ENCODE data around the gene UEVLD. TPM values are rescaled to one million over a fixed set of nuclear protein-coding genes. Genes with fewer than 3 reads are reported as not detected.

The UEVLD gene
- polyA plus RNA-seq, 2 of the 4 experiments (the other 2 are of a cell fraction), result 34.7 to 41.2 TPM

GRCh38 chr11:18540207-18541009, 48.1 kb downstream of the UEVLD start (continued):
- no peak for TF ChIP-seq PBX3 (IDR thresholded peaks at IDR 0.05)
- no peak for TF ChIP-seq GATA3 (IDR thresholded peaks at IDR 0.05; ENCODE audit: borderline replicate concordance)
- no peak for TF ChIP-seq EHF (CRISPR knock-in tag; IDR thresholded peaks at IDR 0.05)

DNA sequence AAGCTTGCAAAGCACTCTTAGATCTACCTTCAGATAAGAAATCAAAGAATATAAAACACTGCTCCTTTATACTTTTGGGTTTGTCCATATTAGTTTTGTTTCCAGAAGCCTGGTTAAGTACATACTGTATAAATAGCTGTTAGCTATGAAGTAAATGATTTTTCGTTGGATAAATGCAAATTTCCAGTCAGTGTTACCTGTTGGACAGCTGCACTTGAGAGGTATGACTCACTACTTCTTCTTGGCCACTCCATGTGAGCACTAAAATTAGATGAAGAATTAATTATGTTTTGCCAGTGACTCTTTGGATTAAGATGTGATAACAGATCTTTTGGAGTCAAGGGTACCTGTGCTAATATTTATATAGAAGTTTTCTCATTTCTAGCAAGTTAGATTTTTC, 52.3 kb downstream of the UEVLD start:
- no peak overlapping the region for H3K4me2 ChIP-seq
- POLR2A ChIA-PET, result interaction anchor here (1.0 to 2.0 kb wide), 2 partner anchors 9 kb away, joined by 4 read pairs; partner anchors contain the start of gene TSG101
- no peak overlapping the region for H3K4me3 ChIP-seq
- CTCF ChIA-PET, result interaction anchor here (0.7 to 1.9 kb wide), 3 partner anchors 196 to 267 kb away, joined by 3 to 5 read pairs (median 3); no protein-coding TSS in a partner anchor
- peaks cover 7% of the 10 kb centered on the region for H3K4me1 ChIP-seq
- H3K27ac ChIP-seq, result no peak overlapping the region
- ATAC-seq, result no peak
- H3K9me3 ChIP-seq, result no peaks in the 10 kb centered on the region
- DNase-seq (ENCODE audit: low read depth in 1 of 2, low spot score in 1 of 2), result no peak
- WGBS (ENCODE audit: missing lambda C conversion rate), result 38% methylated on average over 1 of the region's 1 CpG
- TF ChIP-seq NPAS2 (CRISPR knock-in tag; IDR thresholded peaks at IDR 0.05; ENCODE audit: borderline replicate concordance) (no peak), EHMT2 (IDR thresholded peaks at IDR 0.05; ENCODE audit: low read depth) (no peak), JUN (IDR thresholded peaks at IDR 0.05) (no peak), FOSB (CRISPR knock-in tag; IDR thresholded peaks at IDR 0.05) (no peak), HOXB5 (CRISPR knock-in tag; IDR thresholded peaks at IDR 0.05) (no peak), HDAC2 (IDR thresholded peaks at IDR 0.05) (no peak), HOXA7 (CRISPR knock-in tag; IDR thresholded peaks at IDR 0.05) (no peak), MAZ (IDR thresholded peaks at IDR 0.05; ENCODE audit: borderline replicate concordance, low read depth, low read length) (no peak), NR3C1 (IDR thresholded peaks at IDR 0.05) (no peak), PHF8 (IDR thresholded peaks at IDR 0.05; ENCODE audit: borderline replicate concordance, low read depth) (no peak), RNF2 (IDR thresholded peaks at IDR 0.05; ENCODE audit: borderline replicate concordance, low read depth) (no peak), CBX2 (IDR thresholded peaks at IDR 0.05; ENCODE audit: borderline replicate concordance, low read depth) (no peak)
- TF ChIP-seq, protein P1, sequence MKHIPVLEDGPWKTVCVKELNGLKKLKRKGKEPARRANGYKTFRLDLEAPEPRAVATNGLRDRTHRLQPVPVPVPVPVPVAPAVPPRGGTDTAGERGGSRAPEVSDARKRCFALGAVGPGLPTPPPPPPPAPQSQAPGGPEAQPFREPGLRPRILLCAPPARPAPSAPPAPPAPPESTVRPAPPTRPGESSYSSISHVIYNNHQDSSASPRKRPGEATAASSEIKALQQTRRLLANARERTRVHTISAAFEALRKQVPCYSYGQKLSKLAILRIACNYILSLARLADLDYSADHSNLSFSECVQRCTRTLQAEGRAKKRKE (CRISPR knock-in tag; IDR thresholded peaks at IDR 0.05; ENCODE audit: low read depth), result no peak
- no peak for FAIRE-seq

DNA sequence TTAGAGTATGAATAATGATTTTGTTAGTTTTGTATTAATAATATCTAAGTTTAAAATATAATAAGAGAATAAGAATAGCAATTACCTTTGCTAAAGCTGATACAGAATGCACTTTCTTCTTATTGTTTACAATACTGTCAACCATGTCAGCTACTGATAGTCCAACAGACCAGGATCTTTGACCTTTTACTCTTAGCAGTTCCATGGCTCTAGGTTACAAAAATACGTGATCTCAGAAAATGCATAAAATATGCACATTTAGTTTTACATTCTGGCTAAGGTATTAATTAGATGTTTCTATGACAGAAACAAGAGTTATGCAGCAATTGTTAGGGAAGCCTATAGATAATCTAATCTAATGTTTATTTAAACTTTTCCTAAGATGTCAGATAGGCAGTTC, 54.3 kb downstream of the UEVLD start:
- POLR2A ChIA-PET, result no interaction called here
- FAIRE-seq, result no peak
- Histone ChIP-seq H3K4me2 (no peak overlapping the region), H3K4me3 (no peak overlapping the region), H3K27ac (no peak overlapping the region), H3K4me1 (peaks cover 25% of the 10 kb centered on the region), H3K9me3 (no peaks in the 10 kb centered on the region)
- 86% methylated on average over 1 of the region's 1 CpG for WGBS (ENCODE audit: missing lambda C conversion rate)
- TF ChIP-seq HOXA7 (CRISPR knock-in tag; IDR thresholded peaks at IDR 0.05), result no peak
- no peak for TF ChIP-seq POLR2A (IDR thresholded peaks at IDR 0.05; ENCODE audit: low read length)
- TF ChIP-seq RNF2 (IDR thresholded peaks at IDR 0.05; ENCODE audit: borderline replicate concordance, low read depth), result no peak
- no peak for TF ChIP-seq EP300 (IDR thresholded peaks at IDR 0.05)
- TF ChIP-seq MAZ (IDR thresholded peaks at IDR 0.05; ENCODE audit: borderline replicate concordance, low read depth, low read length), result no peak
- TF ChIP-seq POLR2AphosphoS2 (conservative IDR thresholded peaks at IDR 0.05; ENCODE audit: low read length), result no peak
- TF ChIP-seq RFX5 (IDR thresholded peaks at IDR 0.05), result no peak
- no peak for TF ChIP-seq SREBF2 (IDR thresholded peaks at IDR 0.05)
- no peak for TF ChIP-seq MYC (IDR thresholded peaks at IDR 0.05; ENCODE audit: borderline replicate concordance, low read length)
- no peak for TF ChIP-seq EHF (CRISPR knock-in tag; IDR thresholded peaks at IDR 0.05)
- no peak for TF ChIP-seq CBX2 (IDR thresholded peaks at IDR 0.05; ENCODE audit: borderline replicate concordance, low read depth)
- no peak for TF ChIP-seq MAX (IDR thresholded peaks at IDR 0.05)
- TF ChIP-seq HDAC2 (IDR thresholded peaks at IDR 0.05), result no peak
- no peak for TF ChIP-seq CHD2 (IDR thresholded peaks at IDR 0.05; ENCODE audit: low read length, partially characterized antibody)
- TF ChIP-seq BHLHE40 (IDR thresholded peaks at IDR 0.05; ENCODE audit: low read depth, low read length), result no peak
- no peak for ATAC-seq
- CTCF ChIA-PET, result interaction anchor here (1.6 kb wide), 1 partner anchor 230 kb away, joined by 10 read pairs; no protein-coding TSS in a partner anchor
- DNase-seq (ENCODE audit: low read depth in 1 of 2, low spot score in 1 of 2), result no peak

Data from A549 (cell line).